ENCODE measurements around the gene PYDC1.

GRCh38 chr16:31183432-31184428 lies 33.2 kb downstream of the PYDC1 start:
- TF ChIP-seq CTCF (IDR thresholded peaks at IDR 0.05) (no peak), POLR2A (IDR thresholded peaks at IDR 0.05) (no peak)

All from uterus (tissue), 2 donors.